Renal pelvis (tissue), 4 donors: ENCODE data around the gene CEACAM8. TPM values are rescaled to one million over a fixed set of nuclear protein-coding genes. Genes with fewer than 3 reads are reported as not detected.
"Not testable (repeated sequence)": the region's sequence is repeated elsewhere in the genome, so short reads cannot be mapped to it uniquely, and the experiment has no call there.

Source experiments
- DNase-seq: peaks from one replicate; pipeline ENCODE4 v3.0.0-alpha.2; 2013
- polyA plus RNA-seq, 3 donors: library from polyadenylated mRNA; unstranded; fragments of 120-200 nt; gene quantifications; one replicate each; pipeline ENCODE4 v1.2.1, GENCODE V29; 2013; ENCODE audit not compliant: insufficient read length in 3 of 3

CEACAM8 gene
- polyA plus RNA-seq, 3 donors: 0.08 to 0.15 (median 0.13) TPM

DNA sequence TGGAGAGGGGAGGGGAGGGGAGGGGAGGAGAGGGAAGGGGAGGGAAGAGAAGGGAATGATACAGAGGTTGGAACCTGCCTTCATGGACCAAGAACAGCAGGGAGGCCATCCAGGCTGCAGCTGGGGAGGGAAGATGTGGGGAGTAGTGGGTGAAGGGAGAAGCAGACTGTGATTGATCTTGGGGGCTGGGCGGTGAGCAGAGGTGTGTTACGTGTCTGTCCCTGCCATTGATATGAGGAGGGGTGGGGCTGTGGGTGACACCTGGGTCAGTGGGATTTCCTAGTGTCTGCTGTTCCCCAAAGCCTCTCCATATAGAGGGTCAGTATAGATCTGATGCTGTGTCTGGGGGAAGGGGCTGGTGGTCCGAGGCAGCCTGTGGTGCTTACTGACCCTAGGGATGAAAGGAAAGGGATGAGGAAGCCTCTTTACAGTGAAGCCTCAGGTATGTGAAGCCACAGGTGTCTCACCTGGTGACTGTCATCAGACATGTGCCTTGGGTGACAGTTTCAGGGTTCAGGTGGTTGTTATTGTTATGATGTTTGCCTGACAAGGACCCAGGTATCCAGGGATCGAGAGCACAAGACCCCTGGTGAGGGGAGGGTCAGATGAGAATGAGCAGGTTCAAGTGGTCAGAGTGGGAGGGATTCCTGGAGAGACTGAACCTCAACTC, 47.8 kb downstream of the CEACAM8 start:
- no peak for DNase-seq

DNA sequence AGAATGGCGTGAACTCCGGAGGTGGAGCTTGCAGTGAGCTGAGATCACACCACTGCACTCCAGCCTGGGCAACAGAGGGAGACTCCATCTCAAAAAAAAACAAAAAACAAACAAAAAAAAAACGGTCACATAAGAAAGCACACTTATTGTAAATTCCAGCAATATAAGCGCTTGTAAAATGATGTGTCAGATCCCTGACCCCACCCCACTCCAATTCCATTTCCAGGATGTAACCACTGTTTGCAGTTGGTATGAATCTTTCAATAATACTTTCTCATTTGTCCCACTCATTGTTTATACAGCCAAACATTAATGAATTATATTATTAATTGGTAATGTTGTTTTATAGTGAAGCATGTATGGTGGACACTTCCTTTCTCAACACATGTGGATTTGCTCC, 50.6 kb downstream of the CEACAM8 start:
- DNase-seq: no peak

DNA sequence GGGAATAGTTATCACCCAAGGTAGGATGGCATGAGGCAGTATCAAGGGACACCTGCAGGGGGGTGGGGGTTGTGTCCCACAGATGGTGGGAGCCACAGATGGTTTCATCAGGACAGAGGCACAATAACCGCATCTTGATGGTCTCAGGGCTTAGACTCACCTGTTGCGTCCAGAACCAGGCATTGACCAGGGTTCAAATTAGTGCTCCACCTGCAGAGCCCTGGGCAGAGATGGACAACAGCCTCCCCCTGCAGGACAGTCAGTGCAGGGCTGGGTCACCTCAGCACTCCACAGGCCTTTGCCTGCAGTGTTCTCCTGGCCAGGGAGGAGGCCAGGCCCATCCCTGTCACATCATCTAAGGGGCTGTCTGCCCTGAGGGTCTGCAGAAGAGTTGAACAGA, 51.9 kb downstream of the CEACAM8 start:
- no peak for DNase-seq

DNA sequence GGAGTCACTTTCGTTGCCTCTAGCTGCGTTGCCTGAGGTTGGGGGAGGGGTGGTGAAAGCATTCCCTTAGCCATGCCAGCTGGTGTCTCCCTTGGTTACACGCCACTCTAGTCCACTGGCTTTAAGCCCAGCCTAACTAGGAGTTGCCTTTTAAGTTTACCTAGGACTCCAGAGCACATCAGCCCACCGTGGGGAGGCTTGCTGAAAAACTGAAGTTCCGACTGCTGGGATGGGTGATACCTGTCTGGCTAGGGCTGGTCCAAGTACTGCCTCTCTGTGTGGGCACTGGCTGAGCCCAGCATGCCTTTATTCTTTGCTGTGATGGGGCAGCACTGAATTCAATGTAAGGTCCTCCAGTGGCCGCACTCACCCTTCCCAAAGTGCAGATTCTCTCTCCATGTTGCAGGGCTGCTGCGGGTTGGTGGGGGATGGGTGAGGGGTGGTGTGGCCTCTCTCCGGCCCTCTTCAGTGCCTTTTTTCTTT, 54.6 kb downstream of the CEACAM8 start:
- DNase-seq: no peak

DNA sequence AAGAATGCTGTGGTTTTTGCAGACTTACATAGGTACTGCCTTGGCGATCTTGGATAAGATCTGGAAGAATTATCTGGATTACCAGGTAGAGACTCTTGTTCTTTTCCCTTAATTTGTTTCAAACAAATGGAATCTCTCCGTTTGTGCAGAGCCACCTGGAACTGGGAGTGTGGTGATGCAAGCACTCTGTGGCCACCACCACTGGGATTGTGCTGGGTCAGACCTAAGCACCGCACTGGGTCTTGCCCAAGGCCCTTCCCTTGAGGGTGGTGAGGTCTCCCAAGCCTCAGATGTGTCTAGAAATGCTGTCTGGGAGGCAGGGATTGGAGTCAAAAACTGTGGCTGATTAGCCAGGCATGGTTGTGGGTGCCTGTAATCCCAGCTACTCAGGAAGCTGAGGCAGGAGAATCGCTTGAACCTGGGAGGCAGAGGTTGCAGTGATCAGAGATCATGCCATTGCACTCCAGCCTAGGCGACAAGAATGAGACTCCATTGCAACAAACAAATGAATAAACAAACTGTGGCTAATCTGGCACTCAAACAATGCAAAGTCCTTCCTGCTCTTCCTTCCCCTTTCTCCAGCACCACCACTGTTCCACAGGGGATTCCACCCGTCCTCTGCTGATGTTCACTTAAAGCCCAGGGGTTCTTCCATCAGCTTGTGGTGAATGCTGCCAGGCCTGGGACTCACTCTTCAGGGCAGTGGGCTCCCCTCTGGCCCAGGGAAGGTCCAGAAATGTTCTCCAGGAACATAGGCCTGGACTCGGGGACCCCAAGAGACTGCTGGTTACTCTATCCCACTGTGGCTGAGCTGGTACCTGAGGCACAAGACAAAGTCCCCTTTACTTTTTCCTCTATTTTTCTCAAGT, 55.6 kb downstream of the CEACAM8 start:
- DNase-seq: no peak

DNA sequence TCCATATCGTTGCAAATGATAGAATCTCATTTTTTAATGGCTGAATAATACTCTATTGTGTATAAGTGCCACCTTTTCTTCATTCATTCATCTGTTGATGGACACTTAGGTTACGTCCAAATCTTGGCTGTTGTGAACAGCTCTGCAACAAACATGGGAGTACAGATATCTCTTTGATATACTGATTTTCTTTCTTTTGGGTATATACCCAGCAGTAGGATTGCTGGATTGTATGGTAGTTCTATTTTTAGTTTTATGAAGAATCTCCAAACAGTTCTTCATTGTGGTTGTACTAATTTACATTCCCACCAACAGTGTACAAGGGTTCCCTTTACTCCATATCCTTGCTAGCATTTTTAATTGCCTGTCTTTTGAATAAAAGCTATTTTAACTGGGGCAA, 59.4 kb downstream of the CEACAM8 start:
- DNase-seq: not testable (repeated sequence)

DNA sequence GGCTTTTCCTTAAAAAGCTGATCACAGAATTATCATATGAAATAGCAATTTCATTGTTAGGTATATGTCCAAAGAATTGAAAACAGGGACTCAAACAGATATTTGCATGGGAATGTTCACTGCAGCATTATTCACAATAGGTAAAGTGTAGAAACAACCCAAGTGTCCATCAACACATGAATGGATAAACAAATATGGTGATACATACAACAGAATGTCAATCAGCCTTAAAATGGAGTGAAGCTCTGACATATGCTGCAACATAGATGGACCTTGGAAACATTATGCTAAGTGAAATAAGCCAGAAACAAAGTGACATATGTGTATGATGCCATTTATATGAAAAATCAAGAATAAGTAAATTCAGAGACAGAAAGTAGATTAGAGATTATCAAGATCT, 60.3 kb downstream of the CEACAM8 start:
- DNase-seq: no peak

DNA sequence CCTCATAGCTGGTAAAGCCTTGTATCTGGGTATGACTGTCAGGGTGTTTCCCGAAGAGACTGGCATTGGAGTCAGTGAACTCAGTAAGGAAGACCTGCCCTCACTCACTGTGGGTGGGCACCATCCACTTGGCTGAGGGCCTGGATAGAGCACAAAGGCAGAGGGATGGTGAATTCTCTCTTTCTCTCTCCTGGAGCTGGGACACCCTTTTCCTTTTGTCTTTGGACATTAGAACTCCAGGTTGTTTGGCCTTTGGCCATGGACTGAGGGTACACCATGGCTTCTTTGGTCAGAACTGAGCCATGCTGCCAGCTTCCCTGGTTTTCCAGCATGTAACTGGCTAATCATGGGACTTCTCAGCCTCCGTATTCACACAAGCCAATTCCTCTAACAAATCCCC, 61.8 kb downstream of the CEACAM8 start:
- no peak for DNase-seq

DNA sequence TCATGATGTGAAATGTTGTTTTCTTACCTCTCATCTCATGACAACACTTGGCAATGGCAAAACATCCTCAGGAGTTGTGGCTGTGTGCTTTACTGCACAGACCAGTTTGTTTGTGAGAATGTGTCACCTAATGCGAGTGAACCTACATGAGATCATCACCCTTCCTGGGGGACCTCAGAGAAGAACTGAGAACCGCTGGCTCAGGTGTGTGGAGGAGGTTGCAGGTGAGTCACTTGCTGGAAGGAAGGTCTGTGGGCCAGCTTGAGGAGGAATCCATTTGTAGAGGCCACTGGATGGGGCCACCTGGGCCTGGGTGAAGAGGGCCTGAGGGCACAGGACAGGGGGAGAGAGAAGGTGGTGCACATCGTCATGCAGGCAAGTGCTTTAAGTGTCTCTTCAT, 63.4 kb downstream of the CEACAM8 start:
- DNase-seq: no peak

Other genes with a start within 250 kb of the CEACAM8 start
- gene CNFN, start 204.6 kb downstream of the CEACAM8 start, polyA plus RNA-seq: 1 to 10 TPM in 2 of 3 donors, under 1 TPM in 1; 0.59 to 2.1 (median 2.0) TPM
- 10 to 100 TPM; 12.3 to 15.0 (median 13.5) TPM for gene LIPE, start 167.5 kb downstream of the CEACAM8 start, polyA plus RNA-seq
- under 1 TPM in 2 of 3 donors, not detected in 1; 0.11 to 0.22 TPM for gene CXCL17, start 152.0 kb downstream of the CEACAM8 start, polyA plus RNA-seq
- 10 to 100 TPM in 2 of 3 donors, 1 to 10 TPM in 1; 7.7 to 17.6 (median 16.5) TPM for gene CEACAM1, start 66.4 kb downstream of the CEACAM8 start, polyA plus RNA-seq
- gene PSG3, start 145.6 kb upstream of the CEACAM8 start, polyA plus RNA-seq: under 1 TPM in 1 of 3 donors, not detected in 2; 0.13 TPM
- not detected for gene PSG8, start 170.8 kb upstream of the CEACAM8 start, polyA plus RNA-seq